H9 (cell line): Measurements from ENCODE around the gene TSC1. TPM values are rescaled to one million over a fixed set of nuclear protein-coding genes. Genes with fewer than 3 reads are reported as not detected.

Experiments
- DNase-seq: peaks from one replicate; pipeline ENCODE4 v3.0.0-alpha.2; 2017
- H2AFZ ChIP-seq: one replicate; pipeline ENCODE4 v1.6.1; 2013; ENCODE audit warnings: mild to moderate bottlenecking, low read length, control low read depth, moderate library complexity
- H2AK5ac ChIP-seq: 2 replicates; pipeline ENCODE4 v1.6.1; 2013; ENCODE audit warnings: low read length, control low read depth, mixed read lengths; ENCODE audit not compliant: insufficient read length
- H2BK120ac ChIP-seq: one replicate; pipeline ENCODE4 v1.6.1; 2013; ENCODE audit warnings: low read depth, mild to moderate bottlenecking, low read length, control low read depth, inconsistent platforms; ENCODE audit not compliant: poor library complexity, severe bottlenecking
- H2BK12ac ChIP-seq: 2 replicates; pipeline ENCODE4 v1.6.1; 2013; ENCODE audit warnings: low read length, control low read depth, mixed read lengths, low read depth; ENCODE audit not compliant: insufficient read length
- H2BK15ac ChIP-seq: 2 replicates; pipeline ENCODE4 v1.6.1; 2013; ENCODE audit warnings: low read depth, low read length, control low read depth
- H2BK20ac ChIP-seq: one replicate; pipeline ENCODE4 v1.6.1; 2013; ENCODE audit warnings: low read depth, mild to moderate bottlenecking, low read length, control low read depth, inconsistent platforms; ENCODE audit not compliant: poor library complexity, severe bottlenecking
- H2BK5ac ChIP-seq: 2 replicates; pipeline ENCODE4 v1.6.1; 2013; ENCODE audit warnings: low read length, control low read depth, mixed read lengths; ENCODE audit not compliant: insufficient read length
- H3K14ac ChIP-seq: 2 replicates; pipeline ENCODE4 v1.6.1; 2013; ENCODE audit warnings: low read length, control low read depth; ENCODE audit not compliant: insufficient read depth
- H3K18ac ChIP-seq: 2 replicates; pipeline ENCODE4 v1.6.1; 2013; ENCODE audit warnings: low read depth, mild to moderate bottlenecking, mixed read lengths, low read length, control low read depth; ENCODE audit not compliant: insufficient read length
- H3K23ac ChIP-seq: 2 replicates; pipeline ENCODE4 v1.6.1; 2013; ENCODE audit warnings: low read length, control low read depth, mixed read lengths, low read depth; ENCODE audit not compliant: insufficient read length
- H3K23me2 ChIP-seq: 2 replicates; pipeline ENCODE4 v1.6.1; 2013; ENCODE audit warnings: low read depth, mild to moderate bottlenecking, mixed read lengths, low read length, control low read depth; ENCODE audit not compliant: insufficient read length, poor library complexity, severe bottlenecking
- H3K27ac ChIP-seq: 2 replicates; pipeline ENCODE4 v1.5.1; 2013; ENCODE audit warnings: low read length, control low read depth, mixed read lengths, low read depth; ENCODE audit not compliant: insufficient read length
- H3K27me3 ChIP-seq: 2 replicates; pipeline ENCODE4 v1.6.1; 2013; ENCODE audit warnings: low read length, control low read depth, inconsistent platforms; ENCODE audit not compliant: insufficient read depth
- H3K4ac ChIP-seq: 2 replicates; pipeline ENCODE4 v1.6.1; 2013; ENCODE audit warnings: low read depth, mild to moderate bottlenecking, control low read depth, inconsistent platforms, low read length, moderate library complexity
- H3K4me1 ChIP-seq: 2 replicates; pipeline ENCODE4 v1.6.1; 2013; ENCODE audit warnings: low read length, control low read depth, inconsistent platforms; ENCODE audit not compliant: insufficient read depth
- H3K4me2 ChIP-seq: 2 replicates; pipeline ENCODE4 v1.6.1; 2013; ENCODE audit warnings: low read length, control low read depth, mixed read lengths; ENCODE audit not compliant: insufficient read length, insufficient read depth
- H3K56ac ChIP-seq: 2 replicates; pipeline ENCODE4 v1.6.1; 2013; ENCODE audit warnings: low read depth, mild to moderate bottlenecking, mixed read lengths, low read length, control low read depth; ENCODE audit not compliant: insufficient read length
- H3K79me1 ChIP-seq: 2 replicates; pipeline ENCODE4 v1.6.1; 2013; ENCODE audit warnings: low read depth, mild to moderate bottlenecking, moderate library complexity, low read length, control low read depth, inconsistent platforms; ENCODE audit not compliant: insufficient read depth, poor library complexity, severe bottlenecking
- H3K79me2 ChIP-seq: 2 replicates; pipeline ENCODE4 v1.6.1; 2013; ENCODE audit warnings: low read length, control low read depth, inconsistent platforms; ENCODE audit not compliant: insufficient read depth
- H3K9ac ChIP-seq: 2 replicates; pipeline ENCODE4 v1.6.1; 2013; ENCODE audit warnings: low read length, control low read depth, mixed read lengths; ENCODE audit not compliant: insufficient read length; ENCODE audit errors: extremely low read depth
- H3K9me3 ChIP-seq: one replicate; pipeline ENCODE4 v1.6.1; 2013; ENCODE audit warnings: low read depth, low read length, inconsistent platforms; ENCODE audit not compliant: control insufficient read depth
- H3T11ph ChIP-seq: one replicate; pipeline ENCODE4 v1.6.1; 2013; ENCODE audit warnings: mild to moderate bottlenecking, low read length, control low read depth, inconsistent platforms
- H4K20me1 ChIP-seq: one replicate; pipeline ENCODE4 v1.6.1; 2013; ENCODE audit not compliant: control insufficient read depth, insufficient read length, insufficient read depth
- H4K5ac ChIP-seq: 2 replicates; pipeline ENCODE4 v1.6.1; 2013; ENCODE audit warnings: low read depth, mild to moderate bottlenecking, mixed read lengths, low read length, control low read depth; ENCODE audit not compliant: insufficient read length
- H4K8ac ChIP-seq: replicated peaks from 2 replicates; pipeline ENCODE4 v1.6.1; 2013; ENCODE audit warnings: low read length, control low read depth, mixed read lengths, low read depth; ENCODE audit not compliant: insufficient read length
- H4K91ac ChIP-seq: 2 replicates; pipeline ENCODE4 v1.6.1; 2013; ENCODE audit warnings: low read depth, mild to moderate bottlenecking, moderate library complexity, mixed read lengths, low read length, control low read depth; ENCODE audit not compliant: insufficient read length
- H3K27ac Mint-ChIP-seq, 3 experiments: 2 replicates in 2 of 3; 3 replicates in 1 of 3; pipeline ENCODE4 v1.8.0; 2020 to 2021; ENCODE audit warnings: mixed read lengths in 3 of 3, mild to moderate bottlenecking in 1 of 3, moderate library complexity in 1 of 3
- H3K27me3 Mint-ChIP-seq: 2 replicates; pipeline ENCODE4 v1.8.0; 2021; ENCODE audit warnings: low read depth, mild to moderate bottlenecking, moderate library complexity, mixed read lengths
- H3K36me3 Mint-ChIP-seq, 3 experiments: 2 replicates in 2 of 3; 3 replicates in 1 of 3; pipeline ENCODE4 v1.8.0; 2020 to 2021; ENCODE audit warnings: low read depth in 3 of 3, mixed read lengths in 3 of 3; ENCODE audit not compliant: insufficient read depth in 1 of 3
- H3K4me1 Mint-ChIP-seq, 2 experiments: 2 replicates each; pipeline ENCODE4 v1.8.0; 2020; ENCODE audit warnings: mixed read lengths in 2 of 2
- H3K4me3 Mint-ChIP-seq, 2 experiments: 2 replicates in 1 of 2; 3 replicates in 1 of 2; pipeline ENCODE4 v1.8.0; 2020 to 2021; ENCODE audit warnings: mild to moderate bottlenecking in 2 of 2, mixed read lengths in 2 of 2, moderate library complexity in 1 of 2
- H3K9me3 Mint-ChIP-seq, 2 experiments: 2 replicates in 1 of 2; 3 replicates in 1 of 2; pipeline ENCODE4 v1.8.0; 2020; ENCODE audit warnings: mild to moderate bottlenecking in 2 of 2, mixed read lengths in 2 of 2, moderate library complexity in 1 of 2
- CTCF ChIP-seq: fragments of 200-600 bp; sonication (generic); conservative IDR thresholded peaks from 3 replicates; pipeline ENCODE4 v1.8.0; 2021; ENCODE audit warnings: antibody characterized with exemption, mild to moderate bottlenecking
- WGBS: extraction: QIAGEN DNeasy Blood & Tissue Kit; methylation state at CpG from one replicate; pipeline ENCODE4 v1.1.7; 2013; ENCODE audit warnings: missing lambda C conversion rate, low lambda C conversion rate, mixed read lengths; ENCODE audit not compliant: insufficient read length; ENCODE audit errors: extremely low coverage; 5-methylcytosine and 5-hydroxymethylcytosine counted together
- total RNA-seq: library from RNA; stranded (reverse); gene quantifications from 2 replicates; pipeline ENCODE4 v1.2.1, GENCODE V29; 2021

Gene TSC1
- total RNA-seq, 1 experiment from 2014 or later = 32.7 TPM

DNA sequence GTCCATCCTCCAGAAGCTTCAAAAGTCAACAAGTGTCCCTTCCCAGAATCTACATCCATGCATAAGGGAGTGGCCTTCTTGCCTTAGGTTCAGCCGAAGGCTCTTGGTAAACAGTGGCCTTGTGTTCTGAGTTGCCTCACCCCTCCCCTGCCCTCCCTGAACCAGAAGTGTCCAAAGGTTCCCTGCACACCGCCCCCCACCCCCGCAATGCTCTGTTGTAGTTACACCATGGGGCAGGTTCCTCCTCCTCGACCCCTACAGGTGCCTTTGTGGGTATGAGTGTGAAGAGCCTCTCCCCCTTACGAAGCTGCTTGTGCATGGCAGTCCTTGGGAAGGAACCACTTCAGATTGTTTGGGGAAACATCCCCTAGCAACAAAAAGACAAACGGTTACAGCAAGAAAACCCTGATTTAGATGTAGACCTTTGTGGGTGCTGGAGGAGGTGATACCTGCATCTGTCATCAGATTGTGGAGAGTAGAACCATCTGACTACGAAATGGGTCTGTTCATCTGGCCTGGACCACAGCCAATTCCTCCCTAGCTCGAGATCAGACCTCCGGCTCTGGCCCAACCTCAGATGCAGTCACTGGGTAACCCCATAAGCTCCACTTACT, 58.6 kb downstream of the TSC1 start:
- H3K4ac ChIP-seq = no peak overlapping the region
- no peak overlapping the region for H4K8ac ChIP-seq
- WGBS = no CpG with 5 or more reads among the region's 9 CpGs
- no peak overlapping the region for H2AK5ac ChIP-seq
- H3K36me3 Mint-ChIP-seq = no peaks in the 10 kb centered on the region
- no peak overlapping the region for H3K23ac ChIP-seq
- no peak overlapping the region for H2BK15ac ChIP-seq
- peaks cover 0 to 5% of the 10 kb centered on the region in 2 experiments; a peak in 1 of 4 replicates for H3K4me1 Mint-ChIP-seq
- no peak overlapping the region for H3K14ac ChIP-seq
- no peak overlapping the region for H2AFZ ChIP-seq
- H3K27ac ChIP-seq = no peak overlapping the region
- H4K20me1 ChIP-seq = no peaks in the 10 kb centered on the region
- H3K4me2 ChIP-seq = no peak overlapping the region
- H3K9ac ChIP-seq = no peak overlapping the region
- DNase-seq = no peak
- H3K79me1 ChIP-seq = no peaks in the 10 kb centered on the region
- no peaks in the 10 kb centered on the region for H3K27me3 ChIP-seq
- no peaks in the 10 kb centered on the region for H3K9me3 Mint-ChIP-seq
- H3K79me2 ChIP-seq = no peaks in the 10 kb centered on the region
- no peak overlapping the region for H4K91ac ChIP-seq
- no peak overlapping the region for H2BK5ac ChIP-seq
- H3K9me3 ChIP-seq = no peaks in the 10 kb centered on the region
- H2BK12ac ChIP-seq = no peak overlapping the region
- H3T11ph ChIP-seq = no peak overlapping the region
- H3K27ac Mint-ChIP-seq = no peak overlapping the region
- H4K5ac ChIP-seq = no peak overlapping the region
- H2BK120ac ChIP-seq = no peak overlapping the region
- no peaks in the 10 kb centered on the region for H3K23me2 ChIP-seq
- no peak overlapping the region for H2BK20ac ChIP-seq
- H3K27me3 Mint-ChIP-seq = peaks cover 5% of the 10 kb centered on the region
- H3K4me1 ChIP-seq = no peaks in the 10 kb centered on the region
- no peak overlapping the region for H3K4me3 Mint-ChIP-seq
- no peak overlapping the region for H3K18ac ChIP-seq
- no peak overlapping the region for H3K56ac ChIP-seq
- TF ChIP-seq CTCF = no peak
